ENCODE measurements around the gene NUMBL.

DNA sequence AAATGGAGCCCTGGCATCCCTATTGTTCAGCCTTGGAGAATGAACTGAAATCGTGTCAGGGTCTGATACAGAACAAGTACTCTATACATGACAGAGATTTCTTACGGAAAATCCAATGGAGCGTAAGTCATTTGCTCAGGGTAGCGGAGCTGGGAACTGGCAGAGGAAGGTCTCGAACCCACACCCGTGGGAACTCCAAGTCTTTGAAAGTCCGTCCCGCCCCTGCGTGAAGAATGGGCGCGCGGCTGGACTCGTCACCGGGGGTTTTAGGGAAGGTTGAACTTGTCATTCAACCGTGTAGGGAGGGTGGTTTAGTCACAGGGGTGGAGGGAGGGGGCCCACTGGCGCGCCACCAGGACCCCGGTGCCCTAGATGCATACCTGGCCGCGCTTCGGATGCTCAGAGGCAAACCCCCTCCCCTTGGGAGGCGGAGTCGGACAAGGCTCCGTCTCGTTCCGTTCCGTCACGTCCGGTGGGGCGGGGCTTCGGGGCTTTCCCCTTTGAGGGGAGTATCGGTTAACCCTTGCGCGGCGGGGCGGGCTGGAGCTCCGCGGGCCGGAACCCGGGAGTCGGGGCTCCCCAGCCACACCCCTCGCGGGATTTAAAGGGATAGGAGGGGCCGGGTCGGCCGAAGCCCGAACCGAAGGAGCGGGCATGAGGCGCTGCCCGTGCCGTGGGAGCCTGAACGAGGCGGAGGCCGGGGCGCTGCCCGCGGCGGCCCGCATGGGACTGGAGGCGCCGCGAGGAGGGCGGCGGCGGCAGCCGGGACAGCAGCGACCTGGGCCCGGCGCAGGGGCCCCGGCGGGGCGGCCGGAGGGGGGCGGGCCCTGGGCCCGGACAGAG, 26.3 kb upstream of the NUMBL start, which contains the start of the genes COQ8B and ITPKC:
- TF ChIP-seq, protein P1, sequence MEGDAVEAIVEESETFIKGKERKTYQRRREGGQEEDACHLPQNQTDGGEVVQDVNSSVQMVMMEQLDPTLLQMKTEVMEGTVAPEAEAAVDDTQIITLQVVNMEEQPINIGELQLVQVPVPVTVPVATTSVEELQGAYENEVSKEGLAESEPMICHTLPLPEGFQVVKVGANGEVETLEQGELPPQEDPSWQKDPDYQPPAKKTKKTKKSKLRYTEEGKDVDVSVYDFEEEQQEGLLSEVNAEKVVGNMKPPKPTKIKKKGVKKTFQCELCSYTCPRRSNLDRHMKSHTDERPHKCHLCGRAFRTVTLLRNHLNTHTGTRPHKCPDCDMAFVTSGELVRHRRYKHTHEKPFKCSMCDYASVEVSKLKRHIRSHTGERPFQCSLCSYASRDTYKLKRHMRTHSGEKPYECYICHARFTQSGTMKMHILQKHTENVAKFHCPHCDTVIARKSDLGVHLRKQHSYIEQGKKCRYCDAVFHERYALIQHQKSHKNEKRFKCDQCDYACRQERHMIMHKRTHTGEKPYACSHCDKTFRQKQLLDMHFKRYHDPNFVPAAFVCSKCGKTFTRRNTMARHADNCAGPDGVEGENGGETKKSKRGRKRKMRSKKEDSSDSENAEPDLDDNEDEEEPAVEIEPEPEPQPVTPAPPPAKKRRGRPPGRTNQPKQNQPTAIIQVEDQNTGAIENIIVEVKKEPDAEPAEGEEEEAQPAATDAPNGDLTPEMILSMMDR (IDR thresholded peaks at IDR 0.05; ENCODE audit: poor library complexity, severe bottlenecking), result peak; percentile 72
- TF ChIP-seq MXI1 (conservative IDR thresholded peaks at IDR 0.05; ENCODE audit: poor library complexity, severe bottlenecking) (peak; percentile 85), TAF1 (IDR thresholded peaks at IDR 0.05; ENCODE audit: low read depth) (peak; percentile 55), EZH2 (IDR thresholded peaks at IDR 0.05; ENCODE audit: borderline replicate concordance, insufficient read depth, low read length, poor library complexity, severe bottlenecking) (no peak), EP300 (conservative IDR thresholded peaks at IDR 0.05; ENCODE audit: poor library complexity, severe bottlenecking) (peak; percentile 58), POLR2AphosphoS5 (IDR thresholded peaks at IDR 0.05) (peak; percentile 96), RAD21 (conservative IDR thresholded peaks at IDR 0.05) (peak; percentile 32)
- TF ChIP-seq, protein P2, sequence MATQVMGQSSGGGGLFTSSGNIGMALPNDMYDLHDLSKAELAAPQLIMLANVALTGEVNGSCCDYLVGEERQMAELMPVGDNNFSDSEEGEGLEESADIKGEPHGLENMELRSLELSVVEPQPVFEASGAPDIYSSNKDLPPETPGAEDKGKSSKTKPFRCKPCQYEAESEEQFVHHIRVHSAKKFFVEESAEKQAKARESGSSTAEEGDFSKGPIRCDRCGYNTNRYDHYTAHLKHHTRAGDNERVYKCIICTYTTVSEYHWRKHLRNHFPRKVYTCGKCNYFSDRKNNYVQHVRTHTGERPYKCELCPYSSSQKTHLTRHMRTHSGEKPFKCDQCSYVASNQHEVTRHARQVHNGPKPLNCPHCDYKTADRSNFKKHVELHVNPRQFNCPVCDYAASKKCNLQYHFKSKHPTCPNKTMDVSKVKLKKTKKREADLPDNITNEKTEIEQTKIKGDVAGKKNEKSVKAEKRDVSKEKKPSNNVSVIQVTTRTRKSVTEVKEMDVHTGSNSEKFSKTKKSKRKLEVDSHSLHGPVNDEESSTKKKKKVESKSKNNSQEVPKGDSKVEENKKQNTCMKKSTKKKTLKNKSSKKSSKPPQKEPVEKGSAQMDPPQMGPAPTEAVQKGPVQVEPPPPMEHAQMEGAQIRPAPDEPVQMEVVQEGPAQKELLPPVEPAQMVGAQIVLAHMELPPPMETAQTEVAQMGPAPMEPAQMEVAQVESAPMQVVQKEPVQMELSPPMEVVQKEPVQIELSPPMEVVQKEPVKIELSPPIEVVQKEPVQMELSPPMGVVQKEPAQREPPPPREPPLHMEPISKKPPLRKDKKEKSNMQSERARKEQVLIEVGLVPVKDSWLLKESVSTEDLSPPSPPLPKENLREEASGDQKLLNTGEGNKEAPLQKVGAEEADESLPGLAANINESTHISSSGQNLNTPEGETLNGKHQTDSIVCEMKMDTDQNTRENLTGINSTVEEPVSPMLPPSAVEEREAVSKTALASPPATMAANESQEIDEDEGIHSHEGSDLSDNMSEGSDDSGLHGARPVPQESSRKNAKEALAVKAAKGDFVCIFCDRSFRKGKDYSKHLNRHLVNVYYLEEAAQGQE (IDR thresholded peaks at IDR 0.05; ENCODE audit: borderline replicate concordance), result peak; percentile 13

Measured in neural cell (in vitro differentiated cells).